Measurements from ENCODE around the gene ZC3HAV1.

ZC3HAV1 gene

DNA sequence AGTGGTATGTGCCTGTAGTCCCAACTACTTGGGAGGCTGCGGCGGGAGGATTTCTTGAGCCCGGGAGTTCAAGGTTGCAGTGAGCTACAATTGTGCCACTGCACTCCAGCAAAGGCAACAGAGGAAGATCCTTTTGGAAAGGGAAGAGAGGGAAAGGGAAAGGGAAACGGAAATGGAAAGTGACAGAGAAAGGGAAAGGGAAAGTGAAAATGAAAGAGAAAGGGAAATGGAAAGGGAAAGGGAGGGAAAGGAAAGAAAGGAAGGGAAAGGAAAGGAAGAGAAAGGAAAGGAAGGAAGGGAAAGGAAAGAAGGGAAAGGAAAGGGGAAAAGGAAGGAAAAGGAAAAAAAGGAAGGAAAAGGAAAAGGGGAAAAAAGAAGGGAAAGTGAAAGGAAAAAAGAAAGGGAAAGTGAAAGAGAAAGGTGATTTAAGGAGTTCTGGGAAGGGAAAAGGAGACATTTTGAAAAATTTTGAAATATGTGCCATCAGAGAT, 2.3 kb upstream of the ZC3HAV1 start:
- Histone ChIP-seq H2AK5ac (ENCODE audit: low read length) (no peak overlapping the region), H3K27me3 (ENCODE audit: insufficient read depth, low read length, poor library complexity) (no peaks in the 10 kb centered on the region), H3K4me2 (ENCODE audit: low read length) (no peak overlapping the region), H3K18ac (ENCODE audit: low read length) (no peak overlapping the region), H3K36me3 (ENCODE audit: control insufficient read depth, insufficient read depth, low read length) (no peaks in the 10 kb centered on the region), H3K9ac (ENCODE audit: low read length) (no peak overlapping the region), H2BK120ac (ENCODE audit: low read depth, low read length) (no peak overlapping the region), H3K4me1 (ENCODE audit: control insufficient read depth, low read depth, low read length) (peaks cover 3% of the 10 kb centered on the region), H3K56ac (ENCODE audit: low read length) (no peak overlapping the region), H3K79me1 (ENCODE audit: low read length) (peaks cover 1% of the 10 kb centered on the region), H3K4ac (ENCODE audit: low read depth, low read length) (no peak overlapping the region), H3K79me2 (ENCODE audit: control insufficient read depth, insufficient read depth, low read length) (peaks cover 19% of the 10 kb centered on the region), H4K8ac (ENCODE audit: low read depth, low read length) (no peak overlapping the region), H3K27ac (ENCODE audit: low read depth, low read length) (no peak overlapping the region), H3K23ac (ENCODE audit: low read length) (no peak overlapping the region), H2BK15ac (replicated peaks; ENCODE audit: low read depth) (no peak overlapping the region), H4K5ac (ENCODE audit: low read length) (no peak overlapping the region), H2BK5ac (ENCODE audit: low read length) (no peak overlapping the region), H3K4me3 (ENCODE audit: low read length) (no peak overlapping the region)
- no peak for DNase-seq
- whole genome bisulfite sequencing (ENCODE audit: extremely low coverage, insufficient coverage, low lambda C conversion rate) = 100% methylated on average over 1 of the region's 4 CpGs

- Histone ChIP-seq H3K36me3 (ENCODE audit: control insufficient read depth, insufficient read depth, low read length) (no peaks in the 10 kb centered on the region), H3K4ac (ENCODE audit: low read depth, low read length) (no peak overlapping the region), H2BK5ac (ENCODE audit: low read length) (no peak overlapping the region), H4K5ac (ENCODE audit: low read length) (no peak overlapping the region), H2AK5ac (ENCODE audit: low read length) (no peak overlapping the region), H3K4me3 (ENCODE audit: low read length) (no peak overlapping the region), H3K4me1 (ENCODE audit: control insufficient read depth, low read depth, low read length) (peaks cover 3% of the 10 kb centered on the region), H3K56ac (ENCODE audit: low read length) (no peak overlapping the region), H3K9ac (ENCODE audit: low read length) (no peak overlapping the region), H3K4me2 (ENCODE audit: low read length) (no peak overlapping the region), H4K8ac (ENCODE audit: low read depth, low read length) (no peak overlapping the region), H3K18ac (ENCODE audit: low read length) (no peak overlapping the region), H3K27me3 (ENCODE audit: insufficient read depth, low read length, poor library complexity) (no peaks in the 10 kb centered on the region), H2BK15ac (replicated peaks; ENCODE audit: low read depth) (no peak overlapping the region), H2BK120ac (ENCODE audit: low read depth, low read length) (no peak overlapping the region), H3K27ac (ENCODE audit: low read depth, low read length) (no peak overlapping the region), H3K79me1 (ENCODE audit: low read length) (peaks cover 1% of the 10 kb centered on the region), H3K79me2 (ENCODE audit: control insufficient read depth, insufficient read depth, low read length) (peaks cover 21% of the 10 kb centered on the region), H3K23ac (ENCODE audit: low read length) (no peak overlapping the region)
- no peak for DNase-seq
- no CpG with 5 or more reads among the region's 1 CpG for WGBS (ENCODE audit: extremely low coverage, insufficient coverage, low lambda C conversion rate)
Measured at GRCh38 chr7:139111147-139111546, 1.6 kb upstream of the ZC3HAV1 start.

DNA sequence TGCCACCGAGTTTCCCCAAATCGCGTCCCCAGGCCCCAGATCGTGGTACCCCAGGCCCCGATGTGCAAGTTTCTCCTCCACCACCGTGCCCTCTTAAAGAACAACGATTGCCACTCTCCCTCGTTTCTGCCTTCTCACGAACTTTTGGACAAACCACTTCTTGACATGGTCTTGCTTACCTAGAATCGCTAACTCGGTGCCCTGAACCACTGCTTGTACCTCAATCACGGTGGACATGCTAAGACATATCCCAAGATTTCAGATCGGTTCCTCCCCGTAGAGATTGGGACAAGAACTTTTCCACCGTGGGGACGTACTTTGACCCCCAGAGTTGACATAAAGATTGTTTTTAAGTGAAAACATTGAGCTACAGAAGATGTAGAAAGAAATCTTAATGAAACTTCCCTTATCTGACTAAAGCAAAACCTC, 477 bp upstream of the ZC3HAV1 start:
- no peak overlapping the region for H2AK5ac ChIP-seq (ENCODE audit: low read length)

DNA sequence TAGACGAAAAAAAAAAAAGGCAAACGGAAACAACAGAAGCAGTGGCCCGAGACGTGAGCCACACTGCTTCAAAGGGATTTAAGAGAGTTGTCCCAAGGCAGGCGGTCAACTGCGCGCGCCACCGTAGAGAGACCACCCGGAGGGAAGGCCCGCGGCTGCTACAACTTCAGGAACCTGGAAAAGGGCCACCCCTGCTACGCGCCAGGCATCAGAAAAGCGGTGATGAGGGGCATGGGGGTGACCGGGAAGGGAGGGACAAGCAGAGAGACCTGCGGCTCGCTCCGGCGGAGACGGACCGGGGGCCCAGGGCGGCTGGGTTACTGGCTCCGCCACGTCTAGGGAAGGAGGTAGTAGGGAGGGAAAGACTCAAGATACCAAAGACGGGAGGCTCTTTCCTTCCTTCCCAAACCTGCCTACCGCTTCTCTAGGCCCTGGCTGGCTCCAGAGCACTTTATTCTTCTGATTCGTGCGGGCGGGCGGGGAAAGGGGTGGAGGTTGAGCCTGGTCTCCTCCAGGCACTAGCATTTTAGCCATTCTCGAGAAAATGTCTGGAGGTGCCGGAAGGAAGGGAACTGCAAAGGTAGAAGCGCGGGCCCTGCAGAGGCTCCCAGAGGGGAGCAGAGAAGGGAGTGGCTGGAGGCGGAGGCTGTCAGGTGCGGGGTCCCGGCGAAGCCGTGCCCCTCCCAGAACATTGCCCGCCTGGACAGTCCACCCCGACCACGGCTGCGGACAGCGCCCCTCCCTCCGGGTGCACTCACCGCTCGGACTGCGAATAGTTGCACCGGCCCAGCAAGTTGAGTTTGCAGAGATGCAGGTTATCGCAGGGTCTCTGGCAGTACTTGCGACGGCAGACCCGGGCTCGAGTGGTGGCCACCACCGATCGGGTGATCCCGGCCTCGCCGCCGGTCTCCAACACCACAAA, 993 bp downstream of the ZC3HAV1 start:
- Histone ChIP-seq H3K4me1 (ENCODE audit: control insufficient read depth, low read depth, low read length) (peaks cover 3% of the 10 kb centered on the region), H3K4ac (ENCODE audit: low read depth, low read length) (peak overlapping the region; percentile 23), H2BK15ac (replicated peaks; ENCODE audit: low read depth) (no peak overlapping the region), H2BK120ac (ENCODE audit: low read depth, low read length) (no peak overlapping the region), H3K79me2 (ENCODE audit: control insufficient read depth, insufficient read depth, low read length) (peaks cover 32% of the 10 kb centered on the region), H3K79me1 (ENCODE audit: low read length) (peaks cover 1% of the 10 kb centered on the region), H3K27ac (ENCODE audit: low read depth, low read length) (peak overlapping the region; percentile 91), H3K4me3 (ENCODE audit: low read length) (peak overlapping the region; percentile 84), H3K27me3 (ENCODE audit: insufficient read depth, low read length, poor library complexity) (no peaks in the 10 kb centered on the region), H2AK5ac (ENCODE audit: low read length) (no peak overlapping the region), H3K4me2 (ENCODE audit: low read length) (peak overlapping the region; percentile 58), H4K5ac (ENCODE audit: low read length) (no peak overlapping the region), H2BK5ac (ENCODE audit: low read length) (peak overlapping the region; percentile 80), H3K36me3 (ENCODE audit: control insufficient read depth, insufficient read depth, low read length) (no peaks in the 10 kb centered on the region), H3K9ac (ENCODE audit: low read length) (peak overlapping the region; percentile 92), H4K8ac (ENCODE audit: low read depth, low read length) (no peak overlapping the region), H3K18ac (ENCODE audit: low read length) (peak overlapping the region; percentile 75), H3K23ac (ENCODE audit: low read length) (peak overlapping the region; percentile 91), H3K56ac (ENCODE audit: low read length) (peak overlapping the region; percentile 97)
- peak; percentile 68 for DNase-seq
- no CpG with 5 or more reads among the region's 61 CpGs for WGBS (ENCODE audit: extremely low coverage, insufficient coverage, low lambda C conversion rate)

More for the DNA sequence above, 477 bp upstream of the ZC3HAV1 start:
- H4K5ac ChIP-seq (ENCODE audit: low read length) = peak overlapping the region; percentile 8
- H2BK15ac ChIP-seq (replicated peaks; ENCODE audit: low read depth) = no peak overlapping the region
- no peaks in the 10 kb centered on the region for H3K27me3 ChIP-seq (ENCODE audit: insufficient read depth, low read length, poor library complexity)
- no peaks in the 10 kb centered on the region for H3K36me3 ChIP-seq (ENCODE audit: control insufficient read depth, insufficient read depth, low read length)
- peaks cover 26% of the 10 kb centered on the region for H3K79me2 ChIP-seq (ENCODE audit: control insufficient read depth, insufficient read depth, low read length)
- peak overlapping the region; percentile 35 for H2BK5ac ChIP-seq (ENCODE audit: low read length)
- peak overlapping the region; percentile 84 for H3K4me3 ChIP-seq (ENCODE audit: low read length)
- no peak for DNase-seq
- H3K4me2 ChIP-seq (ENCODE audit: low read length) = peak overlapping the region; percentile 58
- H3K56ac ChIP-seq (ENCODE audit: low read length) = peak overlapping the region; percentile 97
- H3K4ac ChIP-seq (ENCODE audit: low read depth, low read length) = peak overlapping the region; percentile 41
- H3K18ac ChIP-seq (ENCODE audit: low read length) = peak overlapping the region; percentile 75
- H3K79me1 ChIP-seq (ENCODE audit: low read length) = peaks cover 1% of the 10 kb centered on the region
- peak overlapping the region; percentile 76 for H4K8ac ChIP-seq (ENCODE audit: low read depth, low read length)
- peak overlapping the region; percentile 91 for H3K27ac ChIP-seq (ENCODE audit: low read depth, low read length)
- peak overlapping the region; percentile 92 for H3K9ac ChIP-seq (ENCODE audit: low read length)
- peaks cover 3% of the 10 kb centered on the region for H3K4me1 ChIP-seq (ENCODE audit: control insufficient read depth, low read depth, low read length)
- H2BK120ac ChIP-seq (ENCODE audit: low read depth, low read length) = no peak overlapping the region
- H3K23ac ChIP-seq (ENCODE audit: low read length) = peak overlapping the region; percentile 69
- WGBS (ENCODE audit: extremely low coverage, insufficient coverage, low lambda C conversion rate) = no CpG with 5 or more reads among the region's 16 CpGs

DNA sequence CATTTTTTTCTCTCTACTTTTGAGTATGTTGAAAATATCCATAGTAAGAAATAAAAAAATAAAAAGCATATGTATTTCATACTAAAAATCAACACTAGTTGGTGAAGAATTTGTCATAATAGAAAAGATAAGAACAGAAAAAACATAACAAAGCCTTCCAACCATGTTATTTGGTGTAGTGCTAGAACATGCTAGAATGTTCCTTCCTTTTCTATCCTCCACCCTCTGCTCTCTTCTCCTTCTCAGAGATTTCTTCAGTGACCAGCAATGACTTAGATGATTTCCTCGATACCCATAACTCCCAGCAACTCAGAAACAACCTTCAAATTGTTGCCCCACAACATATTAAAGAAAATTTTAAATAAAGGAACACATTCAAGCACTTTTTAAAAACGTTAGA, 2.6 kb downstream of the ZC3HAV1 start:
- Histone ChIP-seq H3K4me1 (ENCODE audit: control insufficient read depth, low read depth, low read length) (peaks cover 3% of the 10 kb centered on the region), H3K4ac (ENCODE audit: low read depth, low read length) (no peak overlapping the region), H3K18ac (ENCODE audit: low read length) (no peak overlapping the region), H3K4me2 (ENCODE audit: low read length) (no peak overlapping the region), H4K8ac (ENCODE audit: low read depth, low read length) (no peak overlapping the region), H3K9ac (ENCODE audit: low read length) (peak overlapping the region; percentile 31), H2AK5ac (ENCODE audit: low read length) (no peak overlapping the region), H2BK120ac (ENCODE audit: low read depth, low read length) (no peak overlapping the region), H3K27me3 (ENCODE audit: insufficient read depth, low read length, poor library complexity) (no peaks in the 10 kb centered on the region), H4K5ac (ENCODE audit: low read length) (no peak overlapping the region), H3K27ac (ENCODE audit: low read depth, low read length) (no peak overlapping the region), H3K23ac (ENCODE audit: low read length) (no peak overlapping the region), H3K79me1 (ENCODE audit: low read length) (peaks cover 4% of the 10 kb centered on the region), H2BK15ac (replicated peaks; ENCODE audit: low read depth) (no peak overlapping the region), H3K4me3 (ENCODE audit: low read length) (no peak overlapping the region), H3K36me3 (ENCODE audit: control insufficient read depth, insufficient read depth, low read length) (no peaks in the 10 kb centered on the region), H2BK5ac (ENCODE audit: low read length) (no peak overlapping the region), H3K79me2 (ENCODE audit: control insufficient read depth, insufficient read depth, low read length) (peaks cover 45% of the 10 kb centered on the region), H3K56ac (ENCODE audit: low read length) (peak overlapping the region; percentile 97)
- no peak for DNase-seq
- WGBS (ENCODE audit: extremely low coverage, insufficient coverage, low lambda C conversion rate) = no CpG with 5 or more reads among the region's 2 CpGs
